ENCODE data around the gene ERF. TPM values are rescaled to one million over a fixed set of nuclear protein-coding genes. Genes with fewer than 3 reads are reported as not detected.

Gene ERF
- total RNA-seq (2022; extraction: Qiagen RNA extraction), result 90.1 to 130 TPM (median 124 TPM) in 5 replicates

DNA sequence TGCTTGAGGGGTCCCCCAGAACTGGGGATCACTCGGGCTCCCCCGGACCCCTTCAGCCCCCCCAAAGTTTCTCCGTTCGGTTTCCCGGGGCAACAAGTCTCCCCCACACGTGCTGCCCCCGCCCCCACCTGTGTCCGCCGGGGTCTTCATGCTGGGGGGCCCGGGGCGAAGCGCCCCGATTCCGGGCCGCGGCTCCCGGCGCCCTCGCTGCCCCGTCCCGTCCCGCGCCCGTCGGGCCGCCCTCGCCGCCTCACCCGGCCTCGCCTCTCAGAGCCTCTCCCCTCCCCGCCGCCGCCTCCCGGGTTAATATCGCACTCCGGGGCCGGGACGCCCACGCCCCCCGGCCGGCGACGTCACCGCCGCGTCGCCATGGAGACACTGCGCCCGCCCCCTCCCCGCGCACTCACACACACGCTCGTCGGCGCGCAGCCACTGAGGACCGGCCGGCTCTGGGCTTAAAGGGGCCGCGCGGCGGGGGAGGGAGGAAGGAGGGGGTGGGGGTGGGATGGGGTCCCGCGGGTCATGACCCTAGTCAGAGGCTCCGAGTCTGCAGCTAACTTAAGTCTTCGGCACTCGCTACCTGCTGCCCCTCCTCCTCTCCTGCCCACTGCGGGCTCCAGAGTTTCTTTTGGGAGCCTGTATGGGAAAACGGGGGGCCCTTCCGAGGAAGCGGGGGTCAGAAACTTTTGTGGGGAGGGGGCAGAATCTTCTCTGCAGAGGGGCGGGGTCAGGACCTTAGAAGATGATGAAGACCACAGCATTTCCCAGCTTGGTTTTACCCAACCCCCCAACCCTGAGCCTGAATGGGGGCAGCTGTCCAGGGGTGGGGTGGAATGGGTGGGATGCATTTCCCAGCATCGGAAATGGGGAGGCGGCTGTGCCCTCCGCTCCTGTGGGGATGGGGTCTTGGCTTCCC, at the start of gene ERF:
Gene ERF (minus strand): TSS at position 279 of the 916 bp plus-strand sequence. CDS start 129 bp downstream, at position 150.

DNA sequence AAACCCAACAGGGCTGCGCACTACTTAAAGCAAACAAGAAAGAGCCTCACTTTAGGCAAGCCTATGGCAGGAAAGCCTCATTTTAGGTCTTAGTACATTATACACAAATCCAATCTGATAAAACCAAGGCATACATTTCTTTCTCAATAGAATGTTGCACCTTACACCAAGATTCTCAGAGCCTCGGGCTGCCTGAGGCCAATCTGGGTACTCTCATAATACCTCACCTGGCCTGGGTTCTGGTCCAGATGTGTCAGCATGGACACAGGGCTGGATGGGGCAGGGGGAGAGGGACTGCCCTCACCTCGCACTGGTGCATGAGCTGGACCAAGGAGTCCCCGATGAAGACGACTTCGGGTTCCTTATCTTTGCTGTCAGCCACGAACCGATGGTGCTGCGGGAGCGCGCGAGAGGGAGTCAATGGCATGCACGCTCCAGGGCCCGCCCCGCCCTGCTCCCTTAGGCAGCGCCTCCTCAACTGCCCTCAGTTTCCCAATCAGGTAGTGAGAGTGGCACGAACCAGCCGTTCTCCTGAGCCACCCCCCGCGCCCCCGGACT, 46.8 kb upstream of the ERF start, which contains the start of gene PRR19:
Gene PRR19 (plus strand): TSS at position 487 of the 558 bp plus-strand sequence. CDS start 7,453 bp downstream, outside the sequence.

GRCh38 chr19:42268704-42269477, 14.0 kb upstream of the ERF start, which contains the start of gene CIC:
TSS of gene CIC (plus strand) at chr19:42269252. CDS start at chr19:42271784, 2,532 bp downstream.

DNA sequence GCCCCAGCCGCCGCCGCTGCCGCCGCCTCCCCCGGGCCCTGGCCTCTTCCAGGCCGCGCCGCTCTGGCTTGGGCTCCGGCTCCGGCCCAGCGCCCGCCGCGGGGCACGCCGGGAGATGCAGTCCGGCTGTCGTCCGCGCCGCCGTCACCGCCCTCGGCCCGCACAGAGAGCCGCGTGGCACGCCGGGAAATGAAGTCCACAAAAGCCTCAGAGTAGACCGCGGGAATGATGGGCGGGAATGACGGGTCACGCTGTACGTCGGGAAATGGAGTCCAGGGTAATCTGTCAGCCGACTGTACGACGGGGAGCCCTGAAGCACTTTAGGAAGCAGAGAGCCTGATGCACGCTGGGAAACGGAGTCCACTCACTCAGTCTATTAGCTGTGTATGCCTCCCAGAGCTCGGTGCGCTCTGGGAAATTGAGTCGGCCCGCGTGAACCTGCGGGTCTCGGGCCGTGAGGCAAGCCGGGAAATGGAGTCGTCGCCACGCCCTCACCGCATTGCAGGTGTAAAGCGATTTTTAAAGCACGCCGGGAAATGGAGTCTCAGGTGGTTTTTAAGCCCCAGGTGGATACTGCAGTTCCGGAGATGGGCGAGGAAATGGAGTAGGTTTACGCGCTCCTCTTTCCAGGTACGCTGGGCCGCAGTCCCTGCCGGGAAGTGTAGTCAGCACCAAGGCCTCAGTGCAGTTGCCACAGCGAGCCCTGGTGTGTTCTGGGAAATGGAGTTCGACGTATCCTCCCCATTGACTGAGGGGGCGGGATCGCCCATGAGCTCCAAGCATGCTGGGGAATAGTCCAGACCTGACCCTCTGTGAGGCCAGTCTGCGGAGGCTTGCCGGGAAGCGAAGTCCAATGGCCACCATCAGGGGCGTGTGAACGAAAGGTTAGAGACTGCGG, 12.2 kb downstream of the ERF start, which contains the start of gene GSK3A:
Gene GSK3A (minus strand): TSS at position 91 of the 898 bp plus-strand sequence. CDS start 137 bp downstream, outside the sequence.

GRCh38 chr19:42219812-42220750, 34.8 kb downstream of the ERF start, which contains the start of gene ZNF526:
TSS of gene ZNF526 (plus strand) at chr19:42220312. CDS start at chr19:42224404, 4,092 bp downstream.

GRCh38 chr19:42217520-42218437, 37.1 kb downstream of the ERF start, which contains the start of gene DEDD2:
TSS of gene DEDD2 (minus strand) at chr19:42217677. CDS start at chr19:42217007, 670 bp downstream.

Other genes starting within 250 kb of the ERF start
- 0.33 to 0.53 TPM (median 0.43 TPM) in 5 replicates for gene GRIK5, start 184.9 kb downstream of the ERF start, total RNA-seq (2022; extraction: Qiagen RNA extraction)
- gene ZNF574, start 179.0 kb downstream of the ERF start, total RNA-seq (2022; extraction: Qiagen RNA extraction), result 29.6 to 38.8 TPM (median 36.5 TPM) in 5 replicates
- gene POU2F2, start 122.7 kb downstream of the ERF start, total RNA-seq (2022; extraction: Qiagen RNA extraction), result 0.18 to 0.65 TPM (median 0.45 TPM) in 5 replicates
- gene DEDD2, start 37.5 kb downstream of the ERF start, total RNA-seq (2022; extraction: Qiagen RNA extraction), result 50.3 to 74.2 TPM (median 67.4 TPM) in 5 replicates
- 16.7 to 20.4 TPM (median 19.7 TPM) in 5 replicates for gene ZNF526, start 34.8 kb downstream of the ERF start, total RNA-seq (2022; extraction: Qiagen RNA extraction)
- gene GSK3A, start 12.5 kb downstream of the ERF start, total RNA-seq (2022; extraction: Qiagen RNA extraction), result 106 to 149 TPM (median 146 TPM) in 5 replicates
- gene CIC, start 14.1 kb upstream of the ERF start, total RNA-seq (2022; extraction: Qiagen RNA extraction), result 40.6 to 55.1 TPM (median 48.9 TPM) in 5 replicates
- gene PRR19, start 47.0 kb upstream of the ERF start, total RNA-seq (2022; extraction: Qiagen RNA extraction), result 2.8 to 4.4 TPM (median 3.8 TPM) in 5 replicates
- gene PAFAH1B3, start 47.5 kb upstream of the ERF start, total RNA-seq (2022; extraction: Qiagen RNA extraction), result 130 to 159 TPM (median 149 TPM) in 5 replicates
- gene TMEM145, start 58.2 kb upstream of the ERF start, total RNA-seq (2022; extraction: Qiagen RNA extraction), result 1.8 to 3.7 TPM (median 3.0 TPM) in 5 replicates
- 19.5 to 26.4 TPM (median 24.3 TPM) in 5 replicates for gene MEGF8, start 70.5 kb upstream of the ERF start, total RNA-seq (2022; extraction: Qiagen RNA extraction)
- 43.6 to 57.0 TPM (median 49.3 TPM) in 5 replicates for gene CNFN, start 135.2 kb upstream of the ERF start, total RNA-seq (2022; extraction: Qiagen RNA extraction)
- gene LIPE, start 172.3 kb upstream of the ERF start, total RNA-seq (2022; extraction: Qiagen RNA extraction), result 1.3 to 2.3 TPM (median 1.7 TPM) in 5 replicates
- 0.19 TPM in 1 of 5 replicates, not detected in the others for gene CXCL17, start 187.8 kb upstream of the ERF start, total RNA-seq (2022; extraction: Qiagen RNA extraction)

Measured in A549 treated with Mapracorat at 1 μM for 4 hours (cell line).